ENCODE results near the gene RBMS3.
A peak's percentile ranks its signal among the peaks of the same experiment; 100 is the strongest.
"Not testable (repeated sequence)": the region's sequence is repeated elsewhere in the genome, so short reads cannot be mapped to it uniquely, and the experiment has no call there.

RBMS3 gene

GRCh38 chr3:29345516-29346300 lies 64.8 kb downstream of the RBMS3 start:
- DNase-seq, result no peak

GRCh38 chr3:29346828-29347227 lies 66.0 kb downstream of the RBMS3 start:
- no peak for DNase-seq

GRCh38 chr3:29347412-29347811 lies 66.5 kb downstream of the RBMS3 start:
- DNase-seq, result no peak

DNA sequence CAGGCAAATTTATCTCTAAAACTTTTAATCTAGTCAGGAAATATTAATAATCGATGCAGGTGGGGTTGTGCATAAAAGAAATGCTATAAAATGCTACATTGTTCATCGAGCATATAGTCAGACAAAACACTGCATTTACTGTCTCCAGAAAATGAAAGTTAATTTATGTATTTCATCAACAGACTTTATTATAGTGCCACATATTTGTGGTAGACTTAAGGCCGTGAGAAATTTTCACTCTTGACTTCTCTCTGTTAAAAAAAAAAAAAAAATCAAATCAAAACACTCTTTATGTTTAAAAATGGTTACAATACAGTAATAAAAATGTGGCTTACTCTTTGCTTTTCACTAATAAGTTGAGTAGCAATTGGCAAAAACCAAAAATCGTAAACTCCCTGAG lies 67.4 kb downstream of the RBMS3 start:
- DNase-seq, result no peak

GRCh38 chr3:29349049-29349448 lies 68.2 kb downstream of the RBMS3 start:
- no peak for DNase-seq

- no peak for DNase-seq
Measured at GRCh38 chr3:29353807-29354206, 72.9 kb downstream of the RBMS3 start.

DNA sequence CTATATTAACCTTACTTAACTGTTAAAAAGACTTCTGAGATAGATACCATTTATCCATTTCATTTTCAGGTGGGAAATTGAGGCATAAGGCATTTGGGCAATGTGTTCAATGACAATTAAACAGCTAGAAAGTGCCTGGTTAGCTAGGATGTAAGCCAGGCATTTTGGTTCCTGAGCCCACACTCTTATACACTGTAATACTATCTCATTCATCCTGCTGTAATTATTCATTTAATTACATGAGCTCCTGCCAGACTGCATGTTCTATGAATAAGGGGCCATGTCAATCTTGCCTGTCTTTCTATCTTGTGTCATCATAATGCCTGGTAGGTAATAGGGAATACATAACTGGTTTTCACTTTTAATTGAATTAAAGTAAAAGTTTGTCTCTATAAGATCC lies 74.0 kb downstream of the RBMS3 start:
- DNase-seq, result no peak

GRCh38 chr3:29356062-29356461 lies 75.2 kb downstream of the RBMS3 start:
- no peak for DNase-seq

- DNase-seq, result not testable (repeated sequence)
Measured at GRCh38 chr3:29360289-29360688, 79.4 kb downstream of the RBMS3 start.

GRCh38 chr3:29363110-29363509 lies 82.2 kb downstream of the RBMS3 start:
- DNase-seq, result no peak

DNA sequence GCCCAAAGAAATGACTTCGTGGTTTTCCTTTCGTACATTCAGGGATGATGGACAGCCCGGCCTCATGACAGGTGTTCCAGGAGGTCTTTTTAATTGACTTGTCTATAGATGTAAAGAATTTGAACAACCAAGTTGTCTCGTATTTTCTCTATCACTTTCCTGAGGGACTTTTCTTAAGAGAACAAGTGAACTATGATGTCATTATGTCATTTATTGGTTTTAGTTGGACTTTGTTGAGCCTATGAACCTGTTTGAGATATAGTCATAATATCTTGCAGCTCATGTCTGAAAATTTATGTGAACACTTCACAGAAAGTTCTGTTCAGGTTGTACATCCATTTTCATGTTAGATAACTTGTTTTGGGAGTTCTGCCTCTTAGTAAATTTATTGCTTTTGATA lies 89.2 kb downstream of the RBMS3 start:
- DNase-seq, result no peak

DNA sequence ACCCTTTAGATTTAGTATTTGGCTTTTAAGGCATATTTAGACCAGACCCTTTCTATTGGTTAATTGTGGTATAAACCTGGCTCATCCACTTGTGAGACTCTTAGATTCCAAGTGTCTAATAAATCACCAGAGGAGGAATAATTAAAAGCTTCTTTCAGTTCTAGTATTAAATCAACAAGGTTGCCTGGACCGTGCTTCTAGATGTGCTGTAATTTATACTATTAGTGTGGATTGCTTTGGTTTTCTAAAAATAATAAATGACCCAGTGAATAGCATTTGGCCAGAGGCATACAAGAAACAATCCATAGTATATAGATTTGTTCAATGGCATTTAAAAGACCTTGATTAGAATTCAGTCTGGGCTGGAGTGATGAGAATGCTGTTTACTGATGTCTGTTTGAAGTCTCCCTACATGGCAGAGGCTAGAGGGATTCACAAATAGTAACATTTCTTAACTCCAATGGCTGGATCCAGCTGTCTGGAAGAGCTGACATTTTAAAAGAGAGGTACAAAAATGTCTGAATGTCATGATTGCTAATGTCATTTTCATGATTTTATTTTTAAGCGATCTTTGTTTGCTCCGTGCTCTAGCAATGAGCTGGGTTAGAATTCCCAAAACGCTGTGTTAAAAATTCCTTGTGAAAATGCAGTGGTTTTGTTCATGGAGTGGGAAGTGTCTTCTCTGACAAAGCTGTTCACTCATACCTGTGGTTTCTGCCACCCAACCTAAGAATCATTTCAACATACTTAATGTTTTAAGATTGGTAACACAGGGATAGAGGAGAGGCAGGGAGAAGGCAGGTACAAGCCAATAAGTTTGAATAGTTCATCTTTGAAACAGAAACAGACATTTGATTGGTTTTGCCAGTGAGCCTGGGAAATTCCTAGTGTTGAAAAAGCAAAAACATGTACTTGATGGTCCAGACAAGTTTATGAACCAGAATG lies 89.9 kb downstream of the RBMS3 start:
- DNase-seq, result no peak

DNA sequence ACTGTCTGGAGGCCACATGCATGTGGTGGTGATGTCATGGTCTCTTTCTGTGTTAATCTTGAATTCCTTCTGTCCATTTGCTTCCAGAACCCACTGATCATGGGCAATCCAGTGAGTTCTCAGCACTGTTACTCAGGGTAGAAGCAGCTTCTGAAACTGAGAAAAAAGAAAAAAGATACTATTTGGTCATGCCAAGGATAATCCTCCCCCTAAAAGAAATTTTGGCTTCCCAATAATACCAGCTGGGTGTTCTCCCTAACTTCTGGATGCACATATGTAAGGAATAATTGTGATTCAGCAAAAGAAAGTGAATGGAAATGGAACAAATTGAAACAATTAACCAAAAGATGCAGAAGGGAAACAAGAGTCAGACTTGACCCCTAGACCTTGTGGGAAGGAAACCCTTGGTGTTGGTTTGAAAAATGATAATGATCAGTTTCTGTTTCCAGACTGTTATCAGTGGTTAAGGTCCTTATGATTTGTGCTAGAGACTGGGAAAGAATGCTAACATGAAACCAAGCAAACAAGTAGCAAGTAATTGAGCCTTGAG lies 92.3 kb downstream of the RBMS3 start:
- DNase-seq, result no peak

GRCh38 chr3:29374226-29374625 lies 93.4 kb downstream of the RBMS3 start:
- DNase-seq, result no peak

- no peak for DNase-seq
Measured at GRCh38 chr3:29379097-29379496, 98.2 kb downstream of the RBMS3 start.

GRCh38 chr3:29381595-29381994 lies 100.7 kb downstream of the RBMS3 start:
- no peak for DNase-seq

GRCh38 chr3:29382409-29382808 lies 101.5 kb downstream of the RBMS3 start:
- no peak for DNase-seq

GRCh38 chr3:29382845-29383244 lies 102.0 kb downstream of the RBMS3 start:
- DNase-seq, result no peak

GRCh38 chr3:29384640-29385039 lies 103.8 kb downstream of the RBMS3 start:
- peak; percentile 56 for DNase-seq

DNA sequence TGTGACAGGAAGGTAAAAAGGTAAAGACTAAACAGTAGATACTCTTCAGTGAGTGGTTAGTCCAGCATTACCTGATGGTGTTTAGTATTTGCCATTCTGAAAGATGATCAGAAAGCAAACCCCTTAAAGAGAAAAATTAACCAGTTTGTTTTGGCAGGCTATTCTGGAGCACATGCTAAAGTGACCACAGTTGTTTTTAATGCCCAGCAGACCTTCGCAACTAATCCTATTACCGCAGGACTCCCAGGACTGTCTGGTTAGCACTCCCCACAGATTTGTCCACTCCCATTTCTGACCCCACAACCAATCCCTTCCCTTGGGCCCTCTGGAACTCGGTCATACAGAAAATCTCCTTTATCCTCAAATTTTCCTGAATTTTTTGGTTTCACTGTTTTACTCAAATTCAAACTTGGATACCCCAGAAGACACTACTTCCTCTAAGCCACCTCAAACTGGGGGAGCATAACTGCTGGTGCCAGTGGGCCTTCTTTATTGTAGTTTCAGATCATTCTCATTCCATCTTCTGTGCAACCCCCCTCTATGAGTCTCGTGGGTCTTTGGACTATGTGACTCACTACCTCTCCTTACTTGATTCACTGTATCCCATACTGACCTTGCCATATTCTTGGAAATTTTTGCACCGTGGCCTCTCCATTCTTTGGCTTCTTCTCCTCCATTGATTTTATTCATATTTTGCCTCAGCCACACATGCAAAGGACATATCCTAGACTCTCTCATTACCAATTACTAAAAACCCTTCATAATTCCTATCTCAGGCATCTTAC lies 104.4 kb downstream of the RBMS3 start:
- no peak for DNase-seq

DNA sequence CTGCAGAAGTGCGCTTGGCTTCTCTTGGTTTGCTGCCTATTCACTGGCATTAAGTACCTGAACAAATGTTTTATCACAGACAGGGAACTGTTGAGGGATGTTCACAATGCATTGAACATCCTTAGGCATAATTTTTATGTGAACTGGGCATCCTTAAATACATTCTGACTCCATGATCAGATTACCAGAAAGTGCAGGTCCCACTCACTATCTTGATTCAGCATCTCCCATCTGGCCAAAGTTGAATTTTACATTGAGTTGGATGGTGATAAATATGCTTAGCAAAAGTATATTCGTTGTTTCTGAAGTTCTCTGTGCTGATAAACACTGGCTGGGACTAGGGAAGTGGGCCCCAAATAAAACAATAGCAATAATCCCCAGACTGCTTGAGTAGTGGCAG lies 108.5 kb downstream of the RBMS3 start:
- DNase-seq, result no peak

- DNase-seq, result no peak
Measured at GRCh38 chr3:29392625-29393388, 111.9 kb downstream of the RBMS3 start.
